Endothelial cell of umbilical vein (primary cell): ENCODE results near the gene NT5DC1. TPM values are rescaled to one million over a fixed set of nuclear protein-coding genes. Genes with fewer than 3 reads are reported as not detected.

Experiments used
- BruUV-seq: library from RNA; stranded (reverse); fragments of 400-500 nt; replicated peaks from 2 replicates; lab custom pipeline; 2021; lab: Mats Ljungman, UMichigan
- CTCF ChIA-PET: fragments of 300-600, 350-600 bp; sonication (Branson Sonifier 250); formaldehyde crosslinking; loops from one replicate; lab custom pipeline; 2021; ENCODE audit warnings: antibody characterized with exemption, inconsistent platforms; lab: Charles Lee
- POLR2A ChIA-PET: fragments of 300-600, 350-600 bp; sonication (Branson Sonifier 250); formaldehyde crosslinking; loops from one replicate; lab custom pipeline; 2021; ENCODE audit warnings: antibody characterized with exemption, inconsistent platforms; lab: Charles Lee
- DNase-seq: peaks from one replicate; pipeline ENCODE4 v3.0.0-alpha.2; 2011; ENCODE audit warnings: low read depth, low spot score
- FAIRE-seq: peaks from 2 replicates; lab custom pipeline; 2011; peaks lifted over from hg19 to GRCh38; lab: Jason Lieb, UNC
- H2AFZ ChIP-seq: 2 replicates; pipeline ENCODE4 v1.6.0; 2012; ENCODE audit warnings: low read depth, low read length, control low read depth, inconsistent platforms
- H3K27ac ChIP-seq: 2 replicates; pipeline ENCODE4 v1.5.1; 2011; ENCODE audit warnings: low read depth, mild to moderate bottlenecking, control low read depth, low read length, moderate library complexity; ENCODE audit not compliant: insufficient read depth
- H3K27me3 ChIP-seq, 2 experiments: 2 replicates each; pipeline versions ENCODE4 v1.6.0 to v1.6.1; 2011; ENCODE audit warnings: low read length in 2 of 2, mixed read lengths in 1 of 2; ENCODE audit not compliant: control insufficient read depth in 2 of 2, insufficient read depth in 2 of 2
- H3K36me3 ChIP-seq, 2 experiments: 2 replicates in 1 of 2; 3 replicates in 1 of 2; pipeline ENCODE4 v1.5.1; 2011; ENCODE audit warnings: low read length in 2 of 2, mild to moderate bottlenecking in 1 of 2, moderate library complexity in 1 of 2; ENCODE audit not compliant: control insufficient read depth in 2 of 2, insufficient read depth in 2 of 2; ENCODE audit errors: extremely low read depth in 1 of 2
- H3K4me1 ChIP-seq: 3 replicates; pipeline ENCODE4 v1.5.1; 2011; ENCODE audit warnings: mild to moderate bottlenecking, low read length; ENCODE audit not compliant: control insufficient read depth, insufficient read depth; ENCODE audit errors: extremely low read depth
- H3K4me2 ChIP-seq: 2 replicates; pipeline ENCODE4 v1.6.1; 2011; ENCODE audit warnings: low read length, control low read depth, mixed read lengths; ENCODE audit not compliant: insufficient read depth
- H3K4me3 ChIP-seq, 3 experiments: fragments of 200-600 bp in 1 of 3; sonication (generic), shearing (Covaris generic) in 1 of 3; replicated peaks in 1 of 3; 2 replicates each; pipeline ENCODE4 v1.5.1; 2011 to 2016; ENCODE audit warnings: control low read depth in 3 of 3, low read length in 3 of 3, mild to moderate bottlenecking in 2 of 3, inconsistent platforms in 1 of 3, low read depth in 1 of 3, moderate library complexity in 1 of 3; ENCODE audit not compliant: insufficient read depth in 1 of 3
- H3K79me2 ChIP-seq: 2 replicates; pipeline ENCODE4 v1.6.0; 2012; ENCODE audit warnings: low read length, inconsistent platforms; ENCODE audit not compliant: control insufficient read depth, insufficient read depth
- H3K9ac ChIP-seq: replicated peaks from 2 replicates; pipeline ENCODE3; 2011; ENCODE audit warnings: low read length, control low read depth; ENCODE audit not compliant: insufficient read depth; ENCODE audit errors: extremely low read depth
- H3K9me1 ChIP-seq: replicated peaks from 3 replicates; pipeline ENCODE4 v1.6.0; 2011; ENCODE audit warnings: mild to moderate bottlenecking, low read length; ENCODE audit not compliant: control insufficient read depth, insufficient read depth; ENCODE audit errors: extremely low read depth
- H3K9me3 ChIP-seq: replicated peaks from 2 replicates; pipeline ENCODE4 v1.5.1; 2012; ENCODE audit warnings: low read length, inconsistent platforms; ENCODE audit not compliant: control insufficient read depth, insufficient read depth
- H4K20me1 ChIP-seq: replicated peaks from 2 replicates; pipeline ENCODE3; 2011; ENCODE audit warnings: mild to moderate bottlenecking, low read length; ENCODE audit not compliant: control insufficient read depth, insufficient read depth; ENCODE audit errors: extremely low read depth
- CTCF ChIP-seq, 2 donors: IDR thresholded peaks; 1 replicate in 1 of 2; 2 replicates in 1 of 2; pipeline ENCODE4 v1.5.1; 2011; ENCODE audit warnings: low read length in 2 of 2, mild to moderate bottlenecking in 2 of 2, moderate library complexity in 2 of 2, control low read depth in 1 of 2, inconsistent platforms in 1 of 2, low read depth in 1 of 2; ENCODE audit not compliant: insufficient read depth in 1 of 2; ENCODE audit errors: extremely low read depth in 1 of 2
- EZH2 ChIP-seq: IDR thresholded peaks from 2 replicates; pipeline ENCODE4 v1.6.1; 2012; ENCODE audit warnings: borderline replicate concordance, low read depth, mild to moderate bottlenecking, moderate library complexity, low read length, inconsistent platforms; ENCODE audit not compliant: severe bottlenecking
- FOS ChIP-seq: IDR thresholded peaks from 2 replicates; pipeline ENCODE4 v1.6.1; 2011; ENCODE audit warnings: mild to moderate bottlenecking, low read length, moderate library complexity, borderline replicate concordance; ENCODE audit not compliant: insufficient read depth
- GATA2 ChIP-seq: IDR thresholded peaks from 2 replicates; pipeline ENCODE4 v1.7.0; 2011; ENCODE audit warnings: low read depth, mild to moderate bottlenecking, moderate library complexity, mixed read lengths, low read length; ENCODE audit not compliant: insufficient read length, insufficient read depth
- JUN ChIP-seq: IDR thresholded peaks from 2 replicates; pipeline ENCODE4 v1.6.1; 2011; ENCODE audit warnings: borderline replicate concordance, low read depth; ENCODE audit not compliant: insufficient read length, insufficient read depth
- POLR2A ChIP-seq: IDR thresholded peaks from 2 replicates; pipeline ENCODE4 v1.6.1; 2012; ENCODE audit warnings: low read depth, mild to moderate bottlenecking, control low read depth, low read length
- dilution Hi-C: fragments of 300-500 bp; cut with MboI; formaldehyde crosslinking; loops from one replicate; pipeline ENCODE4 v1.15.0; 2019; ENCODE audit warnings: low sequenced_read_pairs; ENCODE audit not compliant: extremely low pct_ligation_motif_present
- intact Hi-C: fragments of 100-400 bp; cut with micrococcal nuclease; formaldehyde crosslinking; loops from one replicate; pipeline ENCODE4 v1.10.0; 2022
- polyA plus RNA-seq, 4 experiments: library from polyadenylated mRNA; depleted of rRNA in 3 of 4; stranded (reverse) in 3 of 4; unstranded in 1 of 4; fragments of >200 nt; gene quantifications; 2 replicates each; pipeline versions ENCODE4 v1.2.1 to v1.2.3, GENCODE V29; 2011 to 2012; ENCODE audit warnings: missing spikeins in 1 of 4
- total RNA-seq: library from RNA; stranded (reverse); gene quantifications from 2 replicates; pipeline ENCODE4 v1.2.3, GENCODE V29; 2021
- TF ChIP-seq, protein P1 (sequence below): IDR thresholded peaks from 2 replicates; pipeline ENCODE4 v1.6.1; 2011; ENCODE audit not compliant: insufficient read depth, insufficient read length

NT5DC1 gene
- total and polyA plus RNA-seq, 2 donors (not counting 3 experiments of a cell fraction or from before 2014, with no cell fraction given) = 11.3 to 24.3 TPM

- Histone ChIP-seq H3K27me3 (no peaks in the 10 kb centered on the region), H3K9ac (no peak overlapping the region), H3K9me3 (no peaks in the 10 kb centered on the region), H3K4me3 (no peak overlapping the region), H3K4me1 (no peaks in the 10 kb centered on the region), H3K79me2 (no peaks in the 10 kb centered on the region), H4K20me1 (no peaks in the 10 kb centered on the region), H3K27ac (no peak overlapping the region), H2AFZ (no peak overlapping the region), H3K9me1 (no peaks in the 10 kb centered on the region), H3K4me2 (no peak overlapping the region), H3K36me3 (no peaks in the 10 kb centered on the region)
- CTCF ChIA-PET = interaction anchor here (0.5 to 4.5 kb wide), 92 partner anchors 9 to 557 kb away, joined by 3 to 90 read pairs (median 5); partner anchors contain the start of genes CALHM5, DSE, RSPH4A and RWDD1
- POLR2A ChIA-PET = interaction anchor here (0.6 kb wide), 1 partner anchor 46 kb away, joined by 3 read pairs; no protein-coding TSS in a partner anchor
- TF ChIP-seq EZH2 (no peak), FOS (no peak), POLR2A (no peak), GATA2 (no peak), CTCF (IDR thresholded peaks at IDR 0.05; ENCODE audit: extremely low read depth in 1 of 2, insufficient read depth in 1 of 2, low read depth in 1 of 2, low read length in 2 of 2) (peak; percentile 57), JUN (no peak)
- TF ChIP-seq, protein P1, sequence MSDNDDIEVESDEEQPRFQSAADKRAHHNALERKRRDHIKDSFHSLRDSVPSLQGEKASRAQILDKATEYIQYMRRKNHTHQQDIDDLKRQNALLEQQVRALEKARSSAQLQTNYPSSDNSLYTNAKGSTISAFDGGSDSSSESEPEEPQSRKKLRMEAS = no peak
- intact Hi-C loops (loop anchor here (1.0 to 5.0 kb wide), 7 partner anchors 85 to 560 kb away; partner anchors contain the start of genes CALHM5, CALHM6 and DSE), dilution Hi-C loops (no loop called here)
- FAIRE-seq (peak; percentile 76), DNase-seq (peak; percentile 65)
- BruUV-seq = no TSS peak
Observed at GRCh38 chr6:116287689-116288282, 187.1 kb downstream of the NT5DC1 start.
